HL-60 (cell line): ENCODE measurements around the gene GPR26.

Experiments used
- DNase-seq, 2 experiments: peaks; one replicate each; pipeline ENCODE4 v3.0.0-alpha.2; 2010 to 2020; ENCODE audit warnings: low read depth in 1 of 2, low spot score in 1 of 2
- H3K27ac ChIP-seq: fragments of 250-450 bp; sonication (Bioruptor Pico); replicated peaks from 2 replicates; pipeline ENCODE4 v1.5.1; 2020; ENCODE audit warnings: mild to moderate bottlenecking, moderate library complexity
- H3K27me3 ChIP-seq: fragments of 250-450 bp; sonication (Bioruptor Pico); 2 replicates; pipeline ENCODE4 v1.5.1; 2021; ENCODE audit warnings: mild to moderate bottlenecking, moderate library complexity; ENCODE audit not compliant: insufficient read depth, poor library complexity, severe bottlenecking
- H3K4me3 ChIP-seq: replicated peaks from 2 replicates; pipeline ENCODE4 v1.5.1; 2011; ENCODE audit warnings: mild to moderate bottlenecking, control low read depth, low read length; ENCODE audit not compliant: insufficient read depth
- GABPA ChIP-seq: IDR thresholded peaks from 2 replicates; pipeline ENCODE4 v1.6.1; 2012; ENCODE audit warnings: low read depth
- POLR2AphosphoS5 ChIP-seq: IDR thresholded peaks from 2 replicates; pipeline ENCODE4 v1.6.1; 2012; ENCODE audit warnings: low read depth
- SPI1 ChIP-seq: IDR thresholded peaks from 2 replicates; pipeline ENCODE4 v1.6.1; 2012; ENCODE audit warnings: low read depth, mild to moderate bottlenecking, borderline replicate concordance
- TF ChIP-seq, protein P1 (sequence below): IDR thresholded peaks from one replicate; pipeline ENCODE4 v1.5.1; 2011; ENCODE audit warnings: low read length, control low read depth, inconsistent platforms; ENCODE audit not compliant: insufficient read depth
- TF ChIP-seq, protein P2 (sequence below): IDR thresholded peaks from 2 replicates; pipeline ENCODE4 v1.6.1; 2012; ENCODE audit warnings: low read depth; ENCODE audit not compliant: insufficient replicate concordance

GPR26 gene

DNA sequence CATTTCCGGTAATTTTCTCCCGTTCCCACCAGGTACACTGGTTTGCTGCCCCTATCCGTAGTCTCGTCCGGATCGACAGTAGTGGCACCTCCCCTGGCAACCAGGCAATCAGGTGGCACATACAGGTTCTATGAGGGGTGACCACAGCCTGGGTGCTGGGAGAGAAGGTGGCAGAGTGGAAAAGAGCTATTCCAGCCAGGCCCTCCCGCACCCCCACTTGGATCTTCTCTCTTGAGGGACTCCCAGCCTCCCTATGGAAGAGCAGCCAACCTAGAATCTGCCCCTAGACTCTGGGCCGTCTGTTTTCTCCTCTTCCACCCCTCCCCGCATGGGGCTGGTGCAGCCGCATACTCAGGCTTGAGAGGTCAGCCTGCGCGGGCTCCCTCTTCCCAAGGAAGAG lies 58.6 kb downstream of the GPR26 start:
- H3K27me3 ChIP-seq, result no peaks in the 10 kb centered on the region
- no peak for DNase-seq
- TF ChIP-seq, protein P1, sequence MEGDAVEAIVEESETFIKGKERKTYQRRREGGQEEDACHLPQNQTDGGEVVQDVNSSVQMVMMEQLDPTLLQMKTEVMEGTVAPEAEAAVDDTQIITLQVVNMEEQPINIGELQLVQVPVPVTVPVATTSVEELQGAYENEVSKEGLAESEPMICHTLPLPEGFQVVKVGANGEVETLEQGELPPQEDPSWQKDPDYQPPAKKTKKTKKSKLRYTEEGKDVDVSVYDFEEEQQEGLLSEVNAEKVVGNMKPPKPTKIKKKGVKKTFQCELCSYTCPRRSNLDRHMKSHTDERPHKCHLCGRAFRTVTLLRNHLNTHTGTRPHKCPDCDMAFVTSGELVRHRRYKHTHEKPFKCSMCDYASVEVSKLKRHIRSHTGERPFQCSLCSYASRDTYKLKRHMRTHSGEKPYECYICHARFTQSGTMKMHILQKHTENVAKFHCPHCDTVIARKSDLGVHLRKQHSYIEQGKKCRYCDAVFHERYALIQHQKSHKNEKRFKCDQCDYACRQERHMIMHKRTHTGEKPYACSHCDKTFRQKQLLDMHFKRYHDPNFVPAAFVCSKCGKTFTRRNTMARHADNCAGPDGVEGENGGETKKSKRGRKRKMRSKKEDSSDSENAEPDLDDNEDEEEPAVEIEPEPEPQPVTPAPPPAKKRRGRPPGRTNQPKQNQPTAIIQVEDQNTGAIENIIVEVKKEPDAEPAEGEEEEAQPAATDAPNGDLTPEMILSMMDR, result no peak
- TF ChIP-seq POLR2AphosphoS5, result no peak
- TF ChIP-seq, protein P2, sequence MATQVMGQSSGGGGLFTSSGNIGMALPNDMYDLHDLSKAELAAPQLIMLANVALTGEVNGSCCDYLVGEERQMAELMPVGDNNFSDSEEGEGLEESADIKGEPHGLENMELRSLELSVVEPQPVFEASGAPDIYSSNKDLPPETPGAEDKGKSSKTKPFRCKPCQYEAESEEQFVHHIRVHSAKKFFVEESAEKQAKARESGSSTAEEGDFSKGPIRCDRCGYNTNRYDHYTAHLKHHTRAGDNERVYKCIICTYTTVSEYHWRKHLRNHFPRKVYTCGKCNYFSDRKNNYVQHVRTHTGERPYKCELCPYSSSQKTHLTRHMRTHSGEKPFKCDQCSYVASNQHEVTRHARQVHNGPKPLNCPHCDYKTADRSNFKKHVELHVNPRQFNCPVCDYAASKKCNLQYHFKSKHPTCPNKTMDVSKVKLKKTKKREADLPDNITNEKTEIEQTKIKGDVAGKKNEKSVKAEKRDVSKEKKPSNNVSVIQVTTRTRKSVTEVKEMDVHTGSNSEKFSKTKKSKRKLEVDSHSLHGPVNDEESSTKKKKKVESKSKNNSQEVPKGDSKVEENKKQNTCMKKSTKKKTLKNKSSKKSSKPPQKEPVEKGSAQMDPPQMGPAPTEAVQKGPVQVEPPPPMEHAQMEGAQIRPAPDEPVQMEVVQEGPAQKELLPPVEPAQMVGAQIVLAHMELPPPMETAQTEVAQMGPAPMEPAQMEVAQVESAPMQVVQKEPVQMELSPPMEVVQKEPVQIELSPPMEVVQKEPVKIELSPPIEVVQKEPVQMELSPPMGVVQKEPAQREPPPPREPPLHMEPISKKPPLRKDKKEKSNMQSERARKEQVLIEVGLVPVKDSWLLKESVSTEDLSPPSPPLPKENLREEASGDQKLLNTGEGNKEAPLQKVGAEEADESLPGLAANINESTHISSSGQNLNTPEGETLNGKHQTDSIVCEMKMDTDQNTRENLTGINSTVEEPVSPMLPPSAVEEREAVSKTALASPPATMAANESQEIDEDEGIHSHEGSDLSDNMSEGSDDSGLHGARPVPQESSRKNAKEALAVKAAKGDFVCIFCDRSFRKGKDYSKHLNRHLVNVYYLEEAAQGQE, result no peak
- no peak for TF ChIP-seq GABPA
- no peak for TF ChIP-seq SPI1

DNA sequence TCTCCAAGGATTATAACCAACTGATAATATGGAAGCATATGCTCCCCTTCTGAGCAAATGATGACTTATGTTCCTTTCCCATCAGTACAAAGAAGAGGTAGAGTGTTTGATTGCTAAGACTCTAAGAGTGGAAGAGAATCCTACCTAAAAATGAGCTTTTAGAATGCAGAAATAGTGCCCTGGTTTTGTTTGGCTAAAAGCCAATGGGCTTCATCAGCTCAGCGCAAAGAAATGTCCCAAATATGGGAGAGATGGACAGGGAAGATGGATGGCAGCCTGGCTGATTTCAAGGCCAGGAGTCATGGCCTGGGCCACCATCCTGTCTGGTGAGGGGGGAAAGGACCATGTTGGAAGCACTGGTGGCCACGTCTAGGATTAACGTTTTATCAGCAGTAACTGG lies 60.2 kb downstream of the GPR26 start:
- H3K27me3 ChIP-seq, result no peaks in the 10 kb centered on the region
- no peak for TF ChIP-seq POLR2AphosphoS5
- TF ChIP-seq SPI1, result no peak
- TF ChIP-seq, protein P2, result no peak
- TF ChIP-seq GABPA, result no peak
- TF ChIP-seq, protein P1, result no peak
- no peak for DNase-seq
- H3K4me3 ChIP-seq, result no peak overlapping the region
- no peak overlapping the region for H3K27ac ChIP-seq

More for the DNA sequence above, 58.6 kb downstream of the GPR26 start:
- Histone ChIP-seq H3K27ac (no peak overlapping the region), H3K4me3 (no peak overlapping the region)

DNA sequence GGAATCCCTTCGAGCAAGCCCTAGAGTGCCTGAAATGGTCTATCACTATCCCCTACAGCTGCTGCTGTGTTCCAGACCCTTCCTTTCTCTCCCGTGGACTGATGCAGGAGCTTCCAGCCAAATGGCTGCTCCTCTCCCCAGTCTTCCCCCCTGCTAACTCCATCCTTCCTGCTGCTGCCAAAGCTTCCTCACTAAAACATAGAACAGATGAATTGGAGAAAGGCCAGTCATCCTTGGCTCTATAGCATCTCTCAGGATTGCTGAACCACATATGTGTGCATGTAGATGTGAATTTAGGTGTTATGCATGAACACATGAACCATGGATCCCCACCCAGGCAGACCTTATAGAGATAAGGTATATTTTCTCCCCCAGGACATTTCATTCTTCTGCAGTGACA lies 60.7 kb downstream of the GPR26 start:
- no peak overlapping the region for H3K4me3 ChIP-seq
- TF ChIP-seq POLR2AphosphoS5 (no peak), GABPA (no peak), SPI1 (no peak)
- TF ChIP-seq, protein P2, result no peak
- TF ChIP-seq, protein P1, result no peak
- H3K27ac ChIP-seq, result no peak overlapping the region
- no peaks in the 10 kb centered on the region for H3K27me3 ChIP-seq
- DNase-seq, result no peak
